ENCODE results near the gene UBAC2.

GRCh38 chr13:99421758-99422585 is 221.3 kb downstream of the UBAC2 start:
- TF ChIP-seq CTCF (IDR thresholded peaks at IDR 0.05; ENCODE audit: low read length) (no peak), EZH2 (IDR thresholded peaks at IDR 0.05; ENCODE audit: borderline replicate concordance, low read length) (no peak)

All from OCI-LY1 (cell line).